NB4 (cell line): ENCODE measurements around the gene CLDN25.
"Not testable (repeated sequence)": the region's sequence is repeated elsewhere in the genome, so short reads cannot be mapped to it uniquely, and the experiment has no call there.

Experiments used
- DNase-seq: peaks from one replicate; pipeline ENCODE4 v3.0.0; 2010; ENCODE audit warnings: low read depth
- H3K4me3 ChIP-seq: one replicate; pipeline ENCODE4 v1.5.1; 2011; ENCODE audit warnings: mild to moderate bottlenecking, low read depth, low read length, moderate library complexity
- CTCF ChIP-seq: IDR thresholded peaks from one replicate; pipeline ENCODE4 v1.5.1; 2012; ENCODE audit warnings: low read depth, low read length
- MAX ChIP-seq: IDR thresholded peaks from 2 replicates; pipeline ENCODE4 v1.6.1; 2011; ENCODE audit warnings: low read depth, low read length
- MYC ChIP-seq: IDR thresholded peaks from 2 replicates; pipeline ENCODE4 v1.6.1; 2011; ENCODE audit warnings: low read depth, low read length
- POLR2A ChIP-seq: IDR thresholded peaks from 2 replicates; pipeline ENCODE4 v1.6.1; 2011; ENCODE audit warnings: mild to moderate bottlenecking; ENCODE audit not compliant: insufficient read length; ENCODE audit errors: extremely low read depth

Gene CLDN25

GRCh38 chr11:113778111-113778910, 1.3 kb upstream of the CLDN25 start:
- H3K4me3 ChIP-seq: no peak overlapping the region
- TF ChIP-seq POLR2A (no peak), MAX (no peak), CTCF (no peak), MYC (no peak)
- DNase-seq: peak; percentile 7

GRCh38 chr11:113781682-113782081, 2.1 kb downstream of the CLDN25 start:
- no peak for DNase-seq
- H3K4me3 ChIP-seq: no peak overlapping the region
- TF ChIP-seq CTCF (no peak), POLR2A (no peak), MAX (no peak), MYC (no peak)

GRCh38 chr11:113782134-113782533, 2.5 kb downstream of the CLDN25 start:
- no peak for TF ChIP-seq POLR2A
- TF ChIP-seq MAX: no peak
- no peak for TF ChIP-seq MYC
- TF ChIP-seq CTCF: no peak
- no peak overlapping the region for H3K4me3 ChIP-seq
- DNase-seq: no peak

- DNase-seq, H3K4me3 ChIP-seq: not testable (repeated sequence)
These were observed 9.4 kb downstream of the CLDN25 start for GRCh38 chr11:113789016-113789415.

GRCh38 chr11:113789675-113790320, 10.2 kb downstream of the CLDN25 start:
- H3K4me3 ChIP-seq: no peak overlapping the region
- TF ChIP-seq MAX: no peak
- DNase-seq: no peak

- DNase-seq: peak; percentile 55
- TF ChIP-seq CTCF: peak; percentile 85
- no peak for TF ChIP-seq POLR2A
- no peak for TF ChIP-seq MAX
- no peak for TF ChIP-seq MYC
- H3K4me3 ChIP-seq: no peak overlapping the region
These were observed 17.2 kb downstream of the CLDN25 start for GRCh38 chr11:113796663-113797259.
